ENCODE measurements around the gene REPS1. TPM values are rescaled to one million over a fixed set of nuclear protein-coding genes. Genes with fewer than 3 reads are reported as not detected.
A peak's percentile ranks its signal among the peaks of the same experiment; 100 is the strongest.

The REPS1 gene, protein sequence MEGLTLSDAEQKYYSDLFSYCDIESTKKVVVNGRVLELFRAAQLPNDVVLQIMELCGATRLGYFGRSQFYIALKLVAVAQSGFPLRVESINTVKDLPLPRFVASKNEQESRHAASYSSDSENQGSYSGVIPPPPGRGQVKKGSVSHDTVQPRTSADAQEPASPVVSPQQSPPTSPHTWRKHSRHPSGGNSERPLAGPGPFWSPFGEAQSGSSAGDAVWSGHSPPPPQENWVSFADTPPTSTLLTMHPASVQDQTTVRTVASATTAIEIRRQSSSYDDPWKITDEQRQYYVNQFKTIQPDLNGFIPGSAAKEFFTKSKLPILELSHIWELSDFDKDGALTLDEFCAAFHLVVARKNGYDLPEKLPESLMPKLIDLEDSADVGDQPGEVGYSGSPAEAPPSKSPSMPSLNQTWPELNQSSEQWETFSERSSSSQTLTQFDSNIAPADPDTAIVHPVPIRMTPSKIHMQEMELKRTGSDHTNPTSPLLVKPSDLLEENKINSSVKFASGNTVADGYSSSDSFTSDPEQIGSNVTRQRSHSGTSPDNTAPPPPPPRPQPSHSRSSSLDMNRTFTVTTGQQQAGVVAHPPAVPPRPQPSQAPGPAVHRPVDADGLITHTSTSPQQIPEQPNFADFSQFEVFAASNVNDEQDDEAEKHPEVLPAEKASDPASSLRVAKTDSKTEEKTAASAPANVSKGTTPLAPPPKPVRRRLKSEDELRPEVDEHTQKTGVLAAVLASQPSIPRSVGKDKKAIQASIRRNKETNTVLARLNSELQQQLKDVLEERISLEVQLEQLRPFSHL
- 35.5 TPM for polyA plus RNA-seq (2012; ENCODE audit: insufficient read depth, insufficient read length, low read depth)

DNA sequence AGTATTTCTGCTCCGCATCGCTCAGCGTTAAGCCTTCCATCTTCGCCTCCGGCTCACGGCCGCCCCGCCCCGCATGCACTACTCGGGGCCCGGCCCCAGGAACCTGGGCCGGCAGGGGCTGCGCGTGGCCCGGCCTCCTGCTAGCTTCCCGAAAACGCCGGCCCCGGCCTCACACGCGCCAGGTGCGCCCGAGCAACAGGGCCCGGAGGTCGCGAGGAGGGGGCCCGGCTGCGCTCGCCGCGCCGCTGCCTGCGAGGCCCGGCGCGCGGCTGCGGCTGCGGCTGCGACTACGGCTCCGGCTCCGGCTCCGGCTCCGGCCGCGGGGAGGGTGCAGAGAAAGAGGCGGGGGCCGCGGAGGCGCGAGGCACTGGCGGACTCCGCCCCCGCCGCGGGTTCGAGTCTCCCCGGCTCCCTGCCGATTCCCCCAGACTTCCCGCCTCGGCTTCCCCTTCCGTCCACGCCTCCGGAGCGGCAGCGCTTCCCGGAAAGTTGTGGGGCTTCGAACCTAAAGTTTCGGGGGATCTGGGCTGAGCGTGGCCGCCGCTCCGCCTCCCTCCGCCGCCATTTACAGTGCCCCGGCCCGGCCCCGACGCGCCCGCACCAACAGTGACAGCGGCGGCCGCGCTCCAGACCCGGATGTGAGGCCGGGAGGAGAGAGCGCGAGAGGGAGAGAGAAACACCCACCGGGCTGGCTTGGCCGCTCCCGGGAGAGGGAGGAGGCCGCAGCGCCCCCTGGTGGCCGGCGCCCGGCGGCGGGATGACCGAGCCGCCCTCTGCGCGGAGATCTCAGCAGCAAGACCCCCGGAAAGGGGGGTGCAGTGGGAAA lies at the start of gene REPS1:
Gene REPS1, minus strand, starts transcription at position 611 of the 826 bp plus-strand sequence. Its CDS starts 571 bp downstream, at position 40.
- H3K4me3 ChIP-seq (ENCODE audit: low read depth, low read length): peak within 1 kb of the TSS; percentile 84
- H3K9me3 ChIP-seq: no peaks in the 10 kb centered on the region
- H3K36me3 ChIP-seq: no peaks in the 10 kb centered on the region
- peaks cover 2% of the 10 kb centered on the region; the same call in 1 of the 2 replicates for H3K4me1 ChIP-seq
- H3K27me3 ChIP-seq: no peaks in the 10 kb centered on the region
- TF ChIP-seq, protein P1, sequence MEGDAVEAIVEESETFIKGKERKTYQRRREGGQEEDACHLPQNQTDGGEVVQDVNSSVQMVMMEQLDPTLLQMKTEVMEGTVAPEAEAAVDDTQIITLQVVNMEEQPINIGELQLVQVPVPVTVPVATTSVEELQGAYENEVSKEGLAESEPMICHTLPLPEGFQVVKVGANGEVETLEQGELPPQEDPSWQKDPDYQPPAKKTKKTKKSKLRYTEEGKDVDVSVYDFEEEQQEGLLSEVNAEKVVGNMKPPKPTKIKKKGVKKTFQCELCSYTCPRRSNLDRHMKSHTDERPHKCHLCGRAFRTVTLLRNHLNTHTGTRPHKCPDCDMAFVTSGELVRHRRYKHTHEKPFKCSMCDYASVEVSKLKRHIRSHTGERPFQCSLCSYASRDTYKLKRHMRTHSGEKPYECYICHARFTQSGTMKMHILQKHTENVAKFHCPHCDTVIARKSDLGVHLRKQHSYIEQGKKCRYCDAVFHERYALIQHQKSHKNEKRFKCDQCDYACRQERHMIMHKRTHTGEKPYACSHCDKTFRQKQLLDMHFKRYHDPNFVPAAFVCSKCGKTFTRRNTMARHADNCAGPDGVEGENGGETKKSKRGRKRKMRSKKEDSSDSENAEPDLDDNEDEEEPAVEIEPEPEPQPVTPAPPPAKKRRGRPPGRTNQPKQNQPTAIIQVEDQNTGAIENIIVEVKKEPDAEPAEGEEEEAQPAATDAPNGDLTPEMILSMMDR (IDR thresholded peaks at IDR 0.05; ENCODE audit: low read depth, low read length): peak; percentile 80
- peak; percentile 94 for DNase-seq

DNA sequence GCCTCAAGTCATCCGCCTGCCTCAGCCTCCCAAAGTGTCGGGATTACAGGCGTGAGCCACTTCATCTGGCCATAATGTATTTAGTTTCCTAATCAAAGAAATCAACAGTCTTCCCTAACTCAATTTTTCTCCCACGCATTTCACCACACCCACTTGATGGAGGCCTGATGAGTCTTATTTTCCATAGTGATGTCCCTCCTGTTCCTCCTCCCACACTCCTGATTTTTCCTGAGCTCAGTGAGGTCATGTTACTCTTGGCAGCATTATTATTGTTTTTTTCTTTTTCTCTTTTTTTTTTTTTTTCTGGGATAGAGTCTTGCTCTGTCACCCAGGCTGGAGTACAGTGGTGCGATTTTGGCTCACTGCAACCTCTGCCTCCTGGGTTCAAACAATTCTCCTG lies 49.4 kb upstream of the REPS1 start:
- no peaks in the 10 kb centered on the region for H3K27me3 ChIP-seq
- no peak overlapping the region for H3K4me3 ChIP-seq (ENCODE audit: low read depth, low read length)
- TF ChIP-seq, protein P1 (IDR thresholded peaks at IDR 0.05; ENCODE audit: low read depth, low read length): no peak
- DNase-seq: no peak
- no peaks in the 10 kb centered on the region for H3K4me1 ChIP-seq
- no peaks in the 10 kb centered on the region for H3K9me3 ChIP-seq
- H3K36me3 ChIP-seq: no peaks in the 10 kb centered on the region

DNA sequence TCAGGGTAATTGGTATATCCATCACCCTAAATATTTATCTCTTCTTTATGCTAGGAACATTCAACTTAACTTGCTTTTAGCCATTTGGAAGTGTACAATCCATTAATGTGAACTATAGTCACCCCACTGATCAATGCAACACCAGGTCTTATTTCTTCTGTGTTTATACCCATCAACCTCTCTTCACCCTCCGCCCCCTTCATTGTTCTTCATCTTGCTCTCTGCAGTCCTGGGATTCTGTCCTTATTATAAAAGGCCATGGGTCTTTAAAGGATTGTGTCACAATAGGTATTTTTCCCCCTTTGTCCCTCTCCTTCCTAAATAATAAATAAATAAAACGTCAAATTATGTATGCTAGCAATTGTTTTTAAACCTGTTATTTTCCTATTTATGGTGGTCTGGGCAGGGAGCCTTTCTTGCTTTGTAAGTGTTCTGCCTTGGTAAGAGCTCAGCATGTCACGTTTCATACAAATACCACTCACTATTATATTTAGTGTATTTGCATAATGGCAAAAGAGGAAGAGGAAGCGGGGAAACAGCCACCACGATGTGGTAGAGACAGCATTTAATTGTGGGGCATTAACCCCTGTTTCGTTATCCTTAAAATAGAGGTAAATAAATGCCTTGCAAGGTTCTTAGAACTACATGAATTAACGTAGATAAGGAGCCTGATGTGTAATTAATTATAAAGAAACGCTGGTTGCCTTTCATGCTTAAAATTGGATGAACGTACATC lies 42.3 kb upstream of the REPS1 start:
- TF ChIP-seq, protein P1 (IDR thresholded peaks at IDR 0.05; ENCODE audit: low read depth, low read length): no peak
- H3K9me3 ChIP-seq: no peaks in the 10 kb centered on the region
- H3K36me3 ChIP-seq: no peaks in the 10 kb centered on the region
- H3K4me3 ChIP-seq (ENCODE audit: low read depth, low read length): no peak overlapping the region
- no peaks in the 10 kb centered on the region for H3K4me1 ChIP-seq
- no peak for DNase-seq
- peaks cover 39% of the 10 kb centered on the region for H3K27me3 ChIP-seq

DNA sequence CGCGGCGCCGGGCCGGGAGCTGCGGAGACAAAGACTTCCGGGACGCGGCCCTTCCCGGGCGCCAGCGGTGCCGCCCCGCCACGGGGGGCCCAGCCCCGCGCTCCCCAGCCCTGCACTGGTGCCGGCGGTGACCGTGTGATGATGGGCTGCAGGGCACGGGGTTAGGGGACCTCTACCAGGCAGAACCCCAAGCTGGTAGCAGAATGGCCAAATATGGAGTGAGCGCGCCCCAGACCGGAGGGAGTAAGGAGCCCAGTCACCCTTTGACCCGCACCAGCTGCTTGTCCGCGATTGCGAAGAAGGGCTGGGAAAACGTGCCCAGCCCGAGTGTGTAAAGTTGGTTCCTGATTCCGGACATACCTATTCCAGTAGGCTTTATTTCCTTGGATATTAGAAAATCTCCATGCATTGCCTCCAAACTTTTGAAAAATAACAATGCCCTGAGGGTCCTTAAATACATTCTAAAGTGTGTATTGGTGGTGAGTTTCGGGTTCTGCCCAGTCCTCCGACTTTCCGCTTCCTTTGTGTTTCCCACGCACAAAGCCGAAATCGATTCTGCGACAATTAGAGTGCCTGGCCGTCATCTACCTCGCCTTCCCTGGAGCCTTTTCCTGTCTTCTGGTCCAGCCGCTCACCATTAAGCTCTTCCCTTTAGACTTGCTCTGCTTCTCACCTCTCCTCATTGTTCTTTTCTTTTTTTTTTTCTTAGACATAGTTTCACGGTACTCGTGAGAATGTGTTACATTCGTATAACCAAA lies 41.6 kb upstream of the REPS1 start:
- TF ChIP-seq, protein P1 (IDR thresholded peaks at IDR 0.05; ENCODE audit: low read depth, low read length): no peak
- H3K9me3 ChIP-seq: no peaks in the 10 kb centered on the region
- no peaks in the 10 kb centered on the region for H3K36me3 ChIP-seq
- no peaks in the 10 kb centered on the region for H3K4me1 ChIP-seq
- DNase-seq: no peak
- H3K27me3 ChIP-seq: peaks cover 39% of the 10 kb centered on the region
- H3K4me3 ChIP-seq (ENCODE audit: low read depth, low read length): peak overlapping the region; percentile 67
